ENCODE measurements around the gene IGFL1.
"Not testable (repeated sequence)": the region's sequence is repeated elsewhere in the genome, so short reads cannot be mapped to it uniquely, and the experiment has no call there.

DNA sequence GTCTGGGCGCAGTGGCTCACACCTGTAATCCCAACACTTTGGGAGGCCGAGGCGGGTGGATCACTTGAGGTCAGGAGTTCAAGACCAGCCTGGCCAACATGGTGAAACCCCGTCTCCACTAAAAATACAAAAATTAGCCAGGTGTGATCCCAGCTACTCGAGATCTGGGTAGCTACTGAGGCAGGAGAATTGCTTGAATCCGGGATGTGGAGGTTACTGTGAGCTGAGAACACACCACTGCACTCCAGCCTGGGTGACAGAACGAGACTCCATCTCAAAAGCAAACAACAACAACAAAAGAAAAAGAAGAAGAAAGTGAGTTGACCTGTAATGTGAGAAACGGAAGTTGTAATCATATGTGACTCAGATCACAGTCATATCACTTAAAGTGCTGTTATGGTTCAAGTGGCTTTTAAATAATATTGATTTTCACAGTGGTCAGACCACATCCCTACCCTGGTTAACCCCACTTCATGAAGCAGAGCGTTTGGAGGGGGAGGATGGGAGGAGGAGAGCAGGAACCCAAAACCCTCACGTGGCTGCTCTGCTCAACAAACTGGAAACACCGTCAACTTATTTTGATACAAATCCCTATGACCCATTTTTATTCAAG lies 33.2 kb downstream of the IGFL1 start:
- TF ChIP-seq, protein P1, sequence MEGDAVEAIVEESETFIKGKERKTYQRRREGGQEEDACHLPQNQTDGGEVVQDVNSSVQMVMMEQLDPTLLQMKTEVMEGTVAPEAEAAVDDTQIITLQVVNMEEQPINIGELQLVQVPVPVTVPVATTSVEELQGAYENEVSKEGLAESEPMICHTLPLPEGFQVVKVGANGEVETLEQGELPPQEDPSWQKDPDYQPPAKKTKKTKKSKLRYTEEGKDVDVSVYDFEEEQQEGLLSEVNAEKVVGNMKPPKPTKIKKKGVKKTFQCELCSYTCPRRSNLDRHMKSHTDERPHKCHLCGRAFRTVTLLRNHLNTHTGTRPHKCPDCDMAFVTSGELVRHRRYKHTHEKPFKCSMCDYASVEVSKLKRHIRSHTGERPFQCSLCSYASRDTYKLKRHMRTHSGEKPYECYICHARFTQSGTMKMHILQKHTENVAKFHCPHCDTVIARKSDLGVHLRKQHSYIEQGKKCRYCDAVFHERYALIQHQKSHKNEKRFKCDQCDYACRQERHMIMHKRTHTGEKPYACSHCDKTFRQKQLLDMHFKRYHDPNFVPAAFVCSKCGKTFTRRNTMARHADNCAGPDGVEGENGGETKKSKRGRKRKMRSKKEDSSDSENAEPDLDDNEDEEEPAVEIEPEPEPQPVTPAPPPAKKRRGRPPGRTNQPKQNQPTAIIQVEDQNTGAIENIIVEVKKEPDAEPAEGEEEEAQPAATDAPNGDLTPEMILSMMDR (IDR thresholded peaks at IDR 0.05 in 2 of 3, conservative IDR thresholded peaks at IDR 0.05 in 1 of 3; ENCODE audit: borderline replicate concordance in 1 of 3, insufficient read depth in 1 of 3, low read depth in 2 of 3, low read length in 2 of 3), result not testable (repeated sequence)
- TF ChIP-seq EZH2phosphoT487 (IDR thresholded peaks at IDR 0.05; ENCODE audit: borderline replicate concordance); POLR2A (IDR thresholded peaks at IDR 0.05; ENCODE audit: borderline replicate concordance, extremely low read depth, insufficient read depth, insufficient read length); ZNF274 (IDR thresholded peaks at IDR 0.05; ENCODE audit: low read depth, low read length); ELF1 (IDR thresholded peaks at IDR 0.05; ENCODE audit: borderline replicate concordance, low read depth); RAD21 (IDR thresholded peaks at IDR 0.05; ENCODE audit: low read depth): not testable (repeated sequence)
- TF ChIP-seq POLR2AphosphoS5 (IDR thresholded peaks at IDR 0.05; ENCODE audit: low read depth, low read length), result peak; percentile 61; the same call in 1 of the 2 replicates
- TF ChIP-seq, protein P2, sequence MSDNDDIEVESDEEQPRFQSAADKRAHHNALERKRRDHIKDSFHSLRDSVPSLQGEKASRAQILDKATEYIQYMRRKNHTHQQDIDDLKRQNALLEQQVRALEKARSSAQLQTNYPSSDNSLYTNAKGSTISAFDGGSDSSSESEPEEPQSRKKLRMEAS (IDR thresholded peaks at IDR 0.05), result peak; percentile 73
- peak; percentile 86 for TF ChIP-seq CBX3 (IDR thresholded peaks at IDR 0.05; ENCODE audit: low read depth)
